GM04504 (cell line): ENCODE measurements around the gene IRGM.
"Not testable (repeated sequence)": the region's sequence is repeated elsewhere in the genome, so short reads cannot be mapped to it uniquely, and the experiment has no call there.

Experiments used
- DNase-seq: peaks from one replicate; pipeline ENCODE4 v3.0.0-alpha.2; 2012; ENCODE audit warnings: low read depth

IRGM gene

GRCh38 chr5:150846308-150846653, at the start of gene IRGM:
Gene IRGM, plus strand, starts transcription at chr5:150846521. Its CDS starts 1,603 bp downstream, at chr5:150848124.
- not testable (repeated sequence) for DNase-seq

- no peak for DNase-seq
These were observed 48.9 kb upstream of the IRGM start for GRCh38 chr5:150797384-150797783.

- peak; percentile 43 for DNase-seq
These were observed 45.0 kb upstream of the IRGM start for GRCh38 chr5:150801117-150801927.

- DNase-seq, result no peak
These were observed 41.9 kb upstream of the IRGM start for GRCh38 chr5:150804388-150804787.

- DNase-seq, result no peak
These were observed 37.0 kb upstream of the IRGM start for GRCh38 chr5:150809363-150809762.

- DNase-seq, result no peak
These were observed 31.3 kb upstream of the IRGM start for GRCh38 chr5:150815010-150815409.

GRCh38 chr5:150816946-150817345, 29.4 kb upstream of the IRGM start:
- DNase-seq, result no peak

- no peak for DNase-seq
These were observed 16.6 kb upstream of the IRGM start for GRCh38 chr5:150829744-150830143.

GRCh38 chr5:150831821-150832220, 14.5 kb upstream of the IRGM start:
- not testable (repeated sequence) for DNase-seq

- DNase-seq, result no peak
These were observed 10.3 kb upstream of the IRGM start for GRCh38 chr5:150836064-150836463.

- no peak for DNase-seq
These were observed 9.6 kb upstream of the IRGM start for GRCh38 chr5:150836703-150837102.

- DNase-seq, result not testable (repeated sequence)
These were observed 999 bp upstream of the IRGM start for GRCh38 chr5:150845185-150845859.

GRCh38 chr5:150846654-150847333, 473 bp downstream of the IRGM start:
- peak; percentile 64 for DNase-seq

- no peak for DNase-seq
These were observed 994 bp downstream of the IRGM start for GRCh38 chr5:150847334-150847695.

GRCh38 chr5:150848271-150848670, 1.9 kb downstream of the IRGM start:
- DNase-seq, result no peak

- DNase-seq, result no peak
These were observed 4.7 kb downstream of the IRGM start for GRCh38 chr5:150851039-150851438.

GRCh38 chr5:150853561-150853960, 7.2 kb downstream of the IRGM start:
- DNase-seq, result no peak

- not testable (repeated sequence) for DNase-seq
These were observed 10.4 kb downstream of the IRGM start for GRCh38 chr5:150856700-150857099.

- no peak for DNase-seq
These were observed 14.0 kb downstream of the IRGM start for GRCh38 chr5:150860246-150860821.

GRCh38 chr5:150862070-150862469, 15.7 kb downstream of the IRGM start:
- DNase-seq, result no peak

GRCh38 chr5:150879358-150879757, 33.0 kb downstream of the IRGM start:
- DNase-seq, result no peak
